ENCODE results near the gene LDB2.

LDB2 gene

GRCh38 chr4:16730522-16731205, 167.8 kb downstream of the LDB2 start:
- TF ChIP-seq MAX (IDR thresholded peaks at IDR 0.05; ENCODE audit: low read depth, low read length), result no peak
- no peak for TF ChIP-seq CTCF (IDR thresholded peaks at IDR 0.05; ENCODE audit: low read depth, low read length)
- no peak for TF ChIP-seq MYC (IDR thresholded peaks at IDR 0.05; ENCODE audit: low read depth, low read length)
- TF ChIP-seq POLR2A (IDR thresholded peaks at IDR 0.05; ENCODE audit: extremely low read depth, insufficient read length), result no peak
- no peak for DNase-seq (ENCODE audit: low read depth)
- H3K4me3 ChIP-seq (ENCODE audit: low read depth, low read length), result no peak overlapping the region

GRCh38 chr4:16729336-16729735, 169.1 kb downstream of the LDB2 start:
- TF ChIP-seq CTCF (IDR thresholded peaks at IDR 0.05; ENCODE audit: low read depth, low read length) (no peak), MAX (IDR thresholded peaks at IDR 0.05; ENCODE audit: low read depth, low read length) (no peak), POLR2A (IDR thresholded peaks at IDR 0.05; ENCODE audit: extremely low read depth, insufficient read length) (no peak), MYC (IDR thresholded peaks at IDR 0.05; ENCODE audit: low read depth, low read length) (no peak)
- DNase-seq (ENCODE audit: low read depth), result no peak
- H3K4me3 ChIP-seq (ENCODE audit: low read depth, low read length), result no peak overlapping the region

- no peak for DNase-seq (ENCODE audit: low read depth)
- no peak overlapping the region for H3K4me3 ChIP-seq (ENCODE audit: low read depth, low read length)
- TF ChIP-seq MYC (IDR thresholded peaks at IDR 0.05; ENCODE audit: low read depth, low read length), result no peak
- TF ChIP-seq CTCF (IDR thresholded peaks at IDR 0.05; ENCODE audit: low read depth, low read length), result no peak
- TF ChIP-seq MAX (IDR thresholded peaks at IDR 0.05; ENCODE audit: low read depth, low read length), result no peak
- TF ChIP-seq POLR2A (IDR thresholded peaks at IDR 0.05; ENCODE audit: extremely low read depth, insufficient read length), result no peak
These were observed 169.6 kb downstream of the LDB2 start for GRCh38 chr4:16728849-16729248.

- H3K4me3 ChIP-seq (ENCODE audit: low read depth, low read length), result no peak overlapping the region
- DNase-seq (ENCODE audit: low read depth), result no peak
- TF ChIP-seq MYC (IDR thresholded peaks at IDR 0.05; ENCODE audit: low read depth, low read length), result no peak
- no peak for TF ChIP-seq MAX (IDR thresholded peaks at IDR 0.05; ENCODE audit: low read depth, low read length)
- TF ChIP-seq CTCF (IDR thresholded peaks at IDR 0.05; ENCODE audit: low read depth, low read length), result no peak
- no peak for TF ChIP-seq POLR2A (IDR thresholded peaks at IDR 0.05; ENCODE audit: extremely low read depth, insufficient read length)
These were observed 170.3 kb downstream of the LDB2 start for GRCh38 chr4:16728111-16728510.

GRCh38 chr4:16727218-16727617, 171.2 kb downstream of the LDB2 start:
- H3K4me3 ChIP-seq (ENCODE audit: low read depth, low read length), result no peak overlapping the region
- DNase-seq (ENCODE audit: low read depth), result no peak
- TF ChIP-seq MAX (IDR thresholded peaks at IDR 0.05; ENCODE audit: low read depth, low read length) (no peak), CTCF (IDR thresholded peaks at IDR 0.05; ENCODE audit: low read depth, low read length) (no peak), POLR2A (IDR thresholded peaks at IDR 0.05; ENCODE audit: extremely low read depth, insufficient read length) (no peak), MYC (IDR thresholded peaks at IDR 0.05; ENCODE audit: low read depth, low read length) (no peak)
